Naive thymus-derived CD8-positive, alpha-beta T cell (primary cell): ENCODE results near the gene TNFSF8. TPM values are rescaled to one million over a fixed set of nuclear protein-coding genes. Genes with fewer than 3 reads are reported as not detected.
A peak's percentile ranks its signal among the peaks of the same experiment; 100 is the strongest.

Experiments used
- ATAC-seq, 2 donors: fragments of 150-1000 bp; cut with Tn5 transposase in 1 of 2; sonication (Bioruptor Pico), chemical (Tn5 transposase) in 1 of 2; 1 replicate in 1 of 2; 2 replicates in 1 of 2; pipeline ENCODE4 v1.10.0; 2021; ENCODE audit warnings: mild to moderate bottlenecking in 2 of 2, moderate library complexity in 2 of 2
- POLR2A ChIA-PET: fragments of 350-600 bp; sonication (Branson Sonifier 250); formaldehyde crosslinking; loops from one replicate; lab custom pipeline; 2021; ENCODE audit warnings: antibody characterized with exemption; lab: Charles Lee
- DNase-seq, 10 donors: peaks; one replicate each; pipeline versions ENCODE4 v3.0.0 to v3.0.0-alpha.2; 2020 to 2022
- H3K27ac Mint-ChIP-seq, 10 donors: one replicate each; pipeline ENCODE4 v1.8.0; 2020 to 2022; ENCODE audit warnings: mild to moderate bottlenecking in 10 of 10, mixed read lengths in 10 of 10, moderate library complexity in 4 of 10, inconsistent platforms in 1 of 10
- H3K27me3 Mint-ChIP-seq, 5 donors: one replicate each; pipeline ENCODE4 v1.8.0; 2021 to 2022; ENCODE audit warnings: mixed read lengths in 5 of 5
- H3K36me3 Mint-ChIP-seq, 3 donors: one replicate each; pipeline ENCODE4 v1.8.0; 2020 to 2022; ENCODE audit warnings: mixed read lengths in 3 of 3, mild to moderate bottlenecking in 2 of 3, inconsistent platforms in 1 of 3
- H3K4me1 Mint-ChIP-seq, 4 donors: one replicate each; pipeline ENCODE4 v1.8.0; 2021 to 2022; ENCODE audit warnings: mixed read lengths in 4 of 4
- H3K4me3 Mint-ChIP-seq, 10 donors: one replicate each; pipeline ENCODE4 v1.8.0; 2020 to 2022; ENCODE audit warnings: mild to moderate bottlenecking in 10 of 10, mixed read lengths in 10 of 10, moderate library complexity in 6 of 10, inconsistent platforms in 1 of 10
- H3K9me3 Mint-ChIP-seq, 9 donors: one replicate each; pipeline ENCODE4 v1.8.0; 2020 to 2022; ENCODE audit warnings: mixed read lengths in 9 of 9, mild to moderate bottlenecking in 3 of 9, inconsistent platforms in 1 of 9, moderate library complexity in 1 of 9
- polyA plus RNA-seq, 3 donors: library from polyadenylated mRNA; unstranded; fragments of 300-500 nt; fragmentation: Illumina TruSeq; gene quantifications; one replicate each; pipeline ENCODE4 v1.2.3, GENCODE V29; 2021
- total RNA-seq, 8 experiments: library from RNA in 2 of 8; stranded (reverse) in 2 of 8; gene quantifications; one replicate each; pipeline ENCODE4 v1.2.3 and lab custom pipeline; 2021 to 2026

Gene TNFSF8
- total and polyA plus RNA-seq, 5 experiments from 2014 or later, result 15.9 to 81.3 (median 38.4) TPM

DNA sequence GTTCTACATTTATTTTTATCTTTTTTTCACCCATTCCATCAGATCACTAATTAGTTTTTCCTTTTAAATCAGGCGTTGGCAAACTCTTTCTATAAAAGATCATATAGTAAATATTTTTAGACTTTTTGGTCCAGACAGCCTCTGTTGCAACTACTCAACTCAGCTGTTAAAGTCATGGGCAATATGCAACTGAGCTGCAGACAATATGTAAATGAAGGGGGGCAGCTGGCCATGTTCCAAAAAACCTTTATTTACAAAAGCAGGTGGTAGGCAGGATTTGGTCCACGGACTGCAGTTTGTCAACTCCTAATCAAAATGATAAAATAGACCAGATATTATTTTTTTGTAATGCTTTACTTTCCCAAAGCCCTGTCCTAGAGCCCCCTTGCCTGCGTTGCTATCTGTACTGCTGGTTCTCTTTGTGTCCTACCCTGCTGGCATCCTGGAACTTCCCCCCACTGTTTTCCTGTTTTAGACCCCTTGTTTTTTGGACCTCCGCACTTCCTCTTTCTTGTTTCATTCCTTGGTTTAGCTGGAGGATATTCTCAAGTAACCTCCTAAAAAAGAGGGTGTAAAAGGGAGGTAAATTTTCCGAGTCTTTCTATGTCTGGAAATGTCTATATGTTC lies 24.7 kb upstream of the TNFSF8 start:
- DNase-seq (no peak), ATAC-seq (no peak)
- POLR2A ChIA-PET, result no interaction called here
- Mint-ChIP-seq H3K27me3 (peaks cover 0 to 7% (median 0%) of the 10 kb centered on the region in 5 donors), H3K4me3 (no peak overlapping the region), H3K9me3 (peaks cover 0 to 13% (median 10%) of the 10 kb centered on the region in 9 donors), H3K27ac (no peak overlapping the region), H3K36me3 (peaks cover 0 to 14% (median 8%) of the 10 kb centered on the region in 3 donors), H3K4me1 (peaks cover 11 to 37% (median 28%) of the 10 kb centered on the region in 4 donors)

DNA sequence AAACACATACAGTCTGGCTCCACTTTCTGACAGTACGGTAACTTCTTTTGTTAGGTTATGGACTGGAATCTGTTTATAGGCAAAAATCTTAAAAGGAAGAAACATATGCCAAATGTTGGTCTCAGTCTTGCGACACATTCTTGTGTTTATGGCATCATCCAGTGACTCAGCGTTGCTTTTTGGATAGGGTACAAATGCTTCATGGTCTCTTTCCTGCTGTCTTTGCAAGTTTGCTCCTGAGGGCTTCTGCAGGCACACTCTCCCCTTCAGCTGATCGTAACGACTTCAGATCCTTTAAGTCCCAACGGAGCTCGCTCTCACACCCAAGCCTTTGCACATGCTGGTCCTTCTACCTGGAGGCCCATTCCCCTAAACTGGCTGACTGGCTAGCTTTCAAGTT lies 23.6 kb upstream of the TNFSF8 start:
- peaks cover 0 to 3% (median 0%) of the 10 kb centered on the region in 9 donors for H3K9me3 Mint-ChIP-seq
- no peak for ATAC-seq
- H3K4me1 Mint-ChIP-seq, result peaks cover 13 to 36% (median 28%) of the 10 kb centered on the region in 4 donors
- H3K27me3 Mint-ChIP-seq, result peaks cover 0 to 7% (median 0%) of the 10 kb centered on the region in 5 donors
- no peak overlapping the region for H3K27ac Mint-ChIP-seq
- DNase-seq, result no peak
- H3K4me3 Mint-ChIP-seq, result no peak overlapping the region
- POLR2A ChIA-PET, result interaction anchor here (1.1 kb wide), 1 partner anchor 8 kb away, joined by 4 read pairs; no protein-coding TSS in a partner anchor
- peaks cover 0 to 3% (median 0%) of the 10 kb centered on the region in 3 donors for H3K36me3 Mint-ChIP-seq

DNA sequence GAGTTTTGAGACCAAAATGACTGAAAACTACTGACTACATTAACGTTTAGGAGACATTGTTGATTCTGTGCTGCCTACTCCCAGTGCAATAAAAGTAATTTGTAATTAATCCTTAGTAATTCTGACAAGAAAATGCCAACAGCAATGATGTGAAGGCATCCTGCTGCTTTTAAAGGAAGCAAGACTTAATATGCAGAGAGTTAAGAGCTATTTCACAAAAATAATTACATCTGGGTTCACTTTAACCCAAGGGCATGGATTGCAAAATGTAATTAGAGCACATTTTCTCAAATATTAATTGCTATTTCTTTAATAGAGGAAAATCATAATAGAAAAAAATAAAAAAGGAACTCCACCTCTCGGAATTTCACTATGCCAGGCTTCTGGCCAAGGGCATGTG lies 22.7 kb upstream of the TNFSF8 start:
- POLR2A ChIA-PET, result interaction anchor here (1.1 kb wide), 1 partner anchor 9 kb away, joined by 4 read pairs; no protein-coding TSS in a partner anchor
- H3K9me3 Mint-ChIP-seq, result no peaks in the 10 kb centered on the region
- H3K4me1 Mint-ChIP-seq, result peaks cover 11 to 27% (median 20%) of the 10 kb centered on the region in 4 donors
- H3K4me3 Mint-ChIP-seq, result no peak overlapping the region
- H3K36me3 Mint-ChIP-seq, result no peaks in the 10 kb centered on the region
- no peak for ATAC-seq
- H3K27ac Mint-ChIP-seq, result no peak overlapping the region
- no peak for DNase-seq
- H3K27me3 Mint-ChIP-seq, result peaks cover 0 to 7% (median 0%) of the 10 kb centered on the region in 5 donors

DNA sequence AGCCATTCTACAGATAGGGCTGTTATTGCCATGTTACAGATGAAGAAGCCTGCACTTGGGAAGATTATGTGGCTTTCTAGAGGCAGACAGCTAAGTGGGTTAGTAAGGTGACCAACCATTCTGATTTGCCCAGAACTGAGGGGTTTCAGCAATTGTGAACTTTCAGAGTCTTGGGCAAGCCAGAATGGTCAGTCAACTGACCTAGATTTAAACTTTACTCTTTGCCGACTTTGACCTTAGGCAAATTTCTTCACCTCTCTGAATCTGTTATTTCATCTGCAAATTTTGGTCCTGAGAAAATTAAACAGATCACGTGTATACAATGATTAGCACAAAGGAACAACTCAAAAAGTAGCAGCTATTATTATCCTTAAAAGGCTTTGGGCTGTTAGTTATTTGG lies 20.4 kb upstream of the TNFSF8 start:
- H3K27me3 Mint-ChIP-seq, result peaks cover 0 to 5% (median 0%) of the 10 kb centered on the region in 5 donors
- H3K9me3 Mint-ChIP-seq, result no peaks in the 10 kb centered on the region
- no peak overlapping the region for H3K4me3 Mint-ChIP-seq
- peaks cover 7 to 25% (median 16%) of the 10 kb centered on the region in 4 donors for H3K4me1 Mint-ChIP-seq
- ATAC-seq (no peak), DNase-seq (no peak)
- no peak overlapping the region for H3K27ac Mint-ChIP-seq
- POLR2A ChIA-PET, result no interaction called here
- no peaks in the 10 kb centered on the region for H3K36me3 Mint-ChIP-seq

DNA sequence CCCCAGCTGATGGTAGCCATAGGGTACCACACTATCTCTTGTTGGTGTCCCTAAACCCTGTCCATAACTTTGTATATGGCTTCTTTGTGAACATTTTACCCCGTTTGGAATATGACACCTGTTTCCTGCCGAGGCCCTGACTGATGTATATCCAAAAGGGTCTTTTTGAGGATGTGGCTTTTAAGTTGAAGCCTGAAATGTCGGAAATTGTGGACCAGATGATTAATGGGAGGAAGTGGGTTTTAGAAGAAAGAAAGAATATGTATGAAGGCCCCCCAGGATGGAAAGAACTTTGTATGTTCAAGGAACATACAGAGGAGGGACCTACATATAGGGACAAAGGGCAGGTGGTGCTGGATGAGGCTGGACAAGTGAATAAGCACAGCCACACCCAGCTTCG lies 16.7 kb upstream of the TNFSF8 start:
- peak overlapping the region in 1 of 10 donors; percentile 1 for H3K27ac Mint-ChIP-seq
- POLR2A ChIA-PET, result no interaction called here
- no peaks in the 10 kb centered on the region for H3K9me3 Mint-ChIP-seq
- no peak overlapping the region for H3K4me3 Mint-ChIP-seq
- H3K4me1 Mint-ChIP-seq, result peaks cover 7 to 25% (median 13%) of the 10 kb centered on the region in 4 donors
- peaks cover 0 to 3% (median 0%) of the 10 kb centered on the region in 5 donors for H3K27me3 Mint-ChIP-seq
- H3K36me3 Mint-ChIP-seq, result no peaks in the 10 kb centered on the region
- no peak for ATAC-seq
- DNase-seq, result no peak

DNA sequence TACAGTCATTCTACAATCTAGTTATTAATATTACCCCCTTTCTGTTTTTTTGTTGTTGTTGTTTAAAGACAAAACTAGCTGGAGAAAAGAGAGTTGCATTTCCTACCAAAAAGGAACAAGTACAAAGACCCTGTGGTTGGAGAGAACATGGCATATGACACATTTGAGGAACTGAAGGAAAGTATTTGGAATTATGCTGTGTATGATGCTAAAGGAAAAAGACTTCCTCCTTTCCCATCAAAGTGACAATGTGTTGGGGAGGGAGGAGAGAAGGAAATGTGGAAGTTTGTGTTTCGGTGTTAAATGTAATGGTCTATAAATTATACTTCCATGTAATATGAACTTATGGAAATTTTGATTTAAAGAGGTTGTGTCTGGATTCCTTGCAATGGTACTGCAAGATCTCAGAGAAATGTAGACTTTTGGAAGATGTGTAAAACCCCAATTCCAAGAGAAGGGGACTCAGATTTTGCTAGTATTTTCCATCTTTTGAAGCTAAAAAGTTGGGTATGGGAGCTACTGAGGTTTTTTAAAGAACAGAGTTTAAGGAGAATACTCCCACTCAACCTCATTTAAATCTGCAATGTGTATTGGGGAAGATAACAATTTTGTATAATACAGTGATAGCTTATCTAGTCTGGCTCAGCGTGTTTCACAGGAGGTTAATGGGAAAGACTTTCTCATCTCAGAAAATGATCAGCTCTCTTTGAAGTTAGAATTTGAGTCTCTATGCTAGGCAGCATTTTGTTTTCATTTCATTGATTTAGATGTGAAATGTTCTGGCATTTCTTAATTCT lies 15.4 kb upstream of the TNFSF8 start:
- POLR2A ChIA-PET, result no interaction called here
- no peaks in the 10 kb centered on the region for H3K9me3 Mint-ChIP-seq

DNA sequence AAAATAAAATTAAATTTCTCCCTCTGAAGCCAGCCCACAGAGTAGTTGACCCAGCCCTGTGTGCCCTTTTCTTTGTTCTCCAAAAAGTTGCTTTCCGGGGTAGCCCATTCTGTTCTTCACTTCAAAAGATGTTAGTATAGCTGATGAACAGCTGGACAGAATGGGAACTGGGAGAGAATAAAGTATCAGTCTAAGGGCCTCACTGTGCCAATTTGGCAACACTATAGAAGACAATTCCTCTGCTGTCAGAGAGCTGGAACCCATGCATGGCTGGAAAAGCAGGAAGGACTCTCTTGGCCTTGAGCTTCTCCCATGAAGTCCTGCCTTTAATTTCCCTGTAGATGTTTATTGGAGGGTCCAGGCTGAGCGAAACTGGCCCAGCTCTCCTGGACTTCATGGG lies 11.0 kb upstream of the TNFSF8 start:
- DNase-seq (no peak), ATAC-seq (no peak)
- Mint-ChIP-seq H3K4me1 (peaks cover 19 to 38% (median 32%) of the 10 kb centered on the region in 4 donors), H3K9me3 (no peaks in the 10 kb centered on the region), H3K4me3 (no peak overlapping the region), H3K27me3 (no peaks in the 10 kb centered on the region), H3K36me3 (no peaks in the 10 kb centered on the region), H3K27ac (no peak overlapping the region)
- POLR2A ChIA-PET, result no interaction called here

More for the DNA sequence above, 15.4 kb upstream of the TNFSF8 start:
- peaks cover 8 to 26% (median 16%) of the 10 kb centered on the region in 4 donors for H3K4me1 Mint-ChIP-seq
- no peaks in the 10 kb centered on the region for H3K36me3 Mint-ChIP-seq
- H3K27me3 Mint-ChIP-seq, result no peaks in the 10 kb centered on the region
- H3K4me3 Mint-ChIP-seq, result no peak overlapping the region
- H3K27ac Mint-ChIP-seq, result no peak overlapping the region
- DNase-seq (no peak), ATAC-seq (no peak)

DNA sequence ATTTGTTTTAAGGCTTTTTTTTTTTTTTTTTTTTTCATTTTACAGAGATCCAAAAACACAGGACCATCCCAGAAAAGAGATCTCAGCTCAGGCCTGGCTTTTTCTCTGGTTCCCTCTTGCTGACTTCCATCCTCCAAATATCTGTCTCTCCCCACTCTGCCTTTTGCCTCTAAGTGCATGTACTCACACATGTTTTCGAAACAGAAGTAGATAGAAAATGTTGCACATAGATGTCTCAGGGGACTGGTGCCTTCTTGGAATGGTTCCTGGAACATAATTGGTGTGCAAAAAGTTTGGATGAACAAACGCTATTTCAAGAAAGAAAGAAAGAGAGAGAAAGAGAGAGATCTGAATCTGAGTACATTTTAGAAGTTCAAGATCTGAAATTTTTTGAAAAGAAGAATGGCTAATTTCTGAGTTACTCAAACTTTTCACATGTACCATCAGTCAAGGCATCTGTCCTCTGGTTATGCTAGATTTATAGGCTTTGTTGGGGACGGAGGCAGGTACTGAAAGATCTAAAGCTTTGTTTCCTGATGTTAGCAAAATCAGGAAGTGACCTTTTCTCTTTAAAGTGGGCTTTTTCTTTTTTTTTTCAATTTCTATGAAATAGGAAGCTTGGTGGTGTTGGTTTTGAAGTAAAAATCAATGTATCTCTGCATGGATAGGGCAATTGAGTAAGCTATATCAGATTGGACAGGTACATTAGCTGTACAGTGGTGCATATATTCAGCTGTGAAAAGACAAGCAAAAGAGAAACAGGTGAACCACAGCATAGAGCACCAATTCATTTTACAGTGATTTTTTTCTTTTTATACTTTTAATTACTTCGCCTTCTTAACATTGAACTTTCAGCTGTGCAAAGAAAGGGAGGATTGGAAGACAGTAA lies 8.5 kb upstream of the TNFSF8 start:
- Mint-ChIP-seq H3K27ac (peak overlapping the region; percentile 57 to 87 (median 73)), H3K4me3 (peak overlapping the region; percentile 16 to 72 (median 62)), H3K9me3 (no peaks in the 10 kb centered on the region), H3K27me3 (no peaks in the 10 kb centered on the region), H3K36me3 (no peaks in the 10 kb centered on the region), H3K4me1 (peaks cover 23 to 37% (median 29%) of the 10 kb centered on the region in 4 donors)
- POLR2A ChIA-PET, result interaction anchor here (0.7 to 2.5 kb wide), 4 partner anchors 9 to 39 kb away, joined by 3 to 15 read pairs (median 4); partner anchors contain the start of gene TNFSF8
- ATAC-seq (peak; percentile 69 to 73), DNase-seq (peak in 3 of 10 donors; percentile 32 to 44 (median 35))

DNA sequence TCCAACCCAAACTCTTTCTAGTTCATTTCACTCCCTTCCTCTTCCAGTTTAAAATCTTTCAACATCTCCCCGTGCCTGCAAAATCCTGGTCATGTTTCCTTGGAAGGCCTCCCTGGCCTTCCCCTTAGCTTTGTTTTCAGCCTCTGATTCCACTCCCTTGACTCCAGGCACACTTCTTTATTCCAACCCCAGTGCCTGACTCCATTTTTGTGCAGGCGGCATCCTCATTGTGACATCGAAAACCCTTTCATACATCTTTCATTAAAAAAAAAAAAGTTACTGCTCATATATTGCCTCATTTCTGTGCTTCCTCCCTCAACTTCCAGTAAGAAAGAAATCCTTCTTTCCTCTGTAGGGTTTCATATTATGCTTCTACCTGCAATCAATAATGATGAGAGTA lies 7.1 kb upstream of the TNFSF8 start:
- ATAC-seq (no peak), DNase-seq (no peak)
- Mint-ChIP-seq H3K9me3 (no peaks in the 10 kb centered on the region), H3K4me1 (peaks cover 26 to 43% (median 32%) of the 10 kb centered on the region in 4 donors), H3K27me3 (no peaks in the 10 kb centered on the region), H3K4me3 (no peak overlapping the region), H3K27ac (peak overlapping the region in 4 of 10 donors; percentile 1 to 63 (median 38)), H3K36me3 (no peaks in the 10 kb centered on the region)
- POLR2A ChIA-PET, result interaction anchor here (0.6 kb wide), 1 partner anchor 556 kb away, joined by 4 read pairs; no protein-coding TSS in a partner anchor

DNA sequence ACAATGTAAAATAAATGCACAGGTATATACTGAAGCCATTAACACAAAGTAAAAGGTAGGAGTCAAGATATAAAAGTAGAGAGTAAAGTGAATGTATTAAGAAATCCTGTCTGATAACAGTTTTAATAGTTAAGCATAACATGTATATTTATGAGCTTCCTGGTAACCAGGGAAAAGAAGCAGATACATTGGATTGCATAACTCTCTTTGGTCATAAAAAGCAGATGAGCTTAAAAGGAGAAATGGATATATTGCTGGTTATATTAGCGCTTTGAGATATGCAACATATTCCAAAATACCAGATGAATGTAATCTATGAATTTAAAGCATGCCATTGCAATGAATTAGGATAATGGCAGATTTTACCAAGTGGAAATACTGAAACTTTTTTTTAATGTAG lies 6.2 kb upstream of the TNFSF8 start:
- Mint-ChIP-seq H3K4me1 (peaks cover 27 to 48% (median 38%) of the 10 kb centered on the region in 4 donors), H3K9me3 (no peaks in the 10 kb centered on the region), H3K27me3 (no peaks in the 10 kb centered on the region), H3K36me3 (no peaks in the 10 kb centered on the region), H3K4me3 (no peak overlapping the region), H3K27ac (no peak overlapping the region)
- ATAC-seq (no peak), DNase-seq (no peak)
- POLR2A ChIA-PET, result no interaction called here

DNA sequence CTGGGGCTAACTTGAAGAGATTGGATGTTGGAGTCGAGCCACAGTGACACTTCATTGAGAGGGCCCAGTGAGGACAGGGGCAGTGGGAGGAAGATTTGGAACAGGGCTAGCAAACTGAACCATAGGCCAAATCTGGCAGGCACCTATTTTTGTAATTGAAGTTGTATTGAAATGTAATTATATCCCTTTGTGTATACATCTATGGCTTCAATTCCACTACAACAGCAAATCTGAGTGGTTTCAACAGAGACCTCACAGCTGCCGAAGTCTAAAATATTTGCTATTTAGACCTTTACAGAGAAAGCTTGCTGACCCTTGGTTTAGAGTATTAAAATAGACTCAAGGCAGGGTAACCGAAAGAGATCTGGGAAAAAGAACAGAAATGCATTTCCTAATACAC lies 4.7 kb upstream of the TNFSF8 start:
- no peaks in the 10 kb centered on the region for H3K27me3 Mint-ChIP-seq
- peak overlapping the region in 1 of 10 donors; percentile 9 for H3K27ac Mint-ChIP-seq
- peaks cover 33 to 54% (median 46%) of the 10 kb centered on the region in 4 donors for H3K4me1 Mint-ChIP-seq
- no peak for ATAC-seq
- DNase-seq, result no peak
- POLR2A ChIA-PET, result interaction anchor here (0.6 kb wide), 1 partner anchor 341 kb away, joined by 5 read pairs; no protein-coding TSS in a partner anchor
- H3K36me3 Mint-ChIP-seq, result no peaks in the 10 kb centered on the region
- H3K9me3 Mint-ChIP-seq, result no peaks in the 10 kb centered on the region
- H3K4me3 Mint-ChIP-seq, result no peak overlapping the region

DNA sequence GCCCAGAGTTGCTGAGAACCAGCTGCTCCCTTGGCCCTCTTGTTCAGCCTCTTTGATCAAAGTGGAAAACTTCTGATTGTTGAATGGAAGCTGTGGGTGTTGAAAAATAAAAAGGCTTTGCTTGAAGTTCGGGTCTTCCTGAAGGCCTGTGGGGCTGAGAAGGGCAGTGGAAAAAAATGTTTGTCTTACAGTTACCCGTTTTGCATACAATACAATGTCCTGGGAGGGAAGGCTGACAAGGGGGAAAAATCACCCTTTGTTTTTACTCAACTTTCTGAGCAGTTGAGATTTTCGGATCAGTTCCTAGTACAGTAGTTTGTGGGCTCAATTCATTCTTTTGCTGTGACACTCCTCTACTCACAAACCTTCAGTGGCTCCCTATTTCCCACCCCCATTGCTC lies 2.1 kb upstream of the TNFSF8 start:
- peaks cover 25 to 39% (median 37%) of the 10 kb centered on the region in 4 donors for H3K4me1 Mint-ChIP-seq
- POLR2A ChIA-PET, result interaction anchor here (0.7 kb wide), 1 partner anchor 70 kb away, joined by 4 read pairs; no protein-coding TSS in a partner anchor
- no peaks in the 10 kb centered on the region for H3K9me3 Mint-ChIP-seq
- H3K27ac Mint-ChIP-seq, result peak overlapping the region in 8 of 10 donors; percentile 12 to 99 (median 90)
- ATAC-seq (no peak), DNase-seq (no peak)
- peaks cover 0 to 2% (median 0%) of the 10 kb centered on the region in 3 donors for H3K36me3 Mint-ChIP-seq
- H3K27me3 Mint-ChIP-seq, result no peaks in the 10 kb centered on the region
- peak overlapping the region in 2 of 10 donors; percentile 16 to 25 for H3K4me3 Mint-ChIP-seq
